Stimulated activated effector memory CD8-positive, alpha-beta T cell treated with anti-CD3 and anti-CD28 coated beads, Interleukin-12 subunit alpha, Interleukin-12 subunit beta, amount 100 ng/mL, for 72 hours (primary cell): Measurements from ENCODE around the gene HOMER3.
A peak's percentile ranks its signal among the peaks of the same experiment; 100 is the strongest.

Source experiments
- ATAC-seq: fragments of 150-1000 bp; cut with Tn5 transposase; 2 replicates; pipeline ENCODE4 v1.10.0; 2021
- DNase-seq, 2 donors: peaks; one replicate each; pipeline ENCODE4 v3.0.0; 2021 to 2022; ENCODE audit warnings: low spot score in 2 of 2
- H3K27ac Mint-ChIP-seq: one replicate; pipeline ENCODE4 v1.8.0; 2022; ENCODE audit warnings: mild to moderate bottlenecking, mixed read lengths
- H3K36me3 Mint-ChIP-seq: one replicate; pipeline ENCODE4 v1.8.0; 2022; ENCODE audit warnings: mild to moderate bottlenecking, mixed read lengths
- H3K4me1 Mint-ChIP-seq: one replicate; pipeline ENCODE4 v1.8.0; 2022; ENCODE audit warnings: mixed read lengths
- H3K4me3 Mint-ChIP-seq: one replicate; pipeline ENCODE4 v1.8.0; 2022; ENCODE audit warnings: mild to moderate bottlenecking, mixed read lengths
- H3K9me3 Mint-ChIP-seq: one replicate; pipeline ENCODE4 v1.8.0; 2022; ENCODE audit warnings: mixed read lengths

HOMER3 gene

DNA sequence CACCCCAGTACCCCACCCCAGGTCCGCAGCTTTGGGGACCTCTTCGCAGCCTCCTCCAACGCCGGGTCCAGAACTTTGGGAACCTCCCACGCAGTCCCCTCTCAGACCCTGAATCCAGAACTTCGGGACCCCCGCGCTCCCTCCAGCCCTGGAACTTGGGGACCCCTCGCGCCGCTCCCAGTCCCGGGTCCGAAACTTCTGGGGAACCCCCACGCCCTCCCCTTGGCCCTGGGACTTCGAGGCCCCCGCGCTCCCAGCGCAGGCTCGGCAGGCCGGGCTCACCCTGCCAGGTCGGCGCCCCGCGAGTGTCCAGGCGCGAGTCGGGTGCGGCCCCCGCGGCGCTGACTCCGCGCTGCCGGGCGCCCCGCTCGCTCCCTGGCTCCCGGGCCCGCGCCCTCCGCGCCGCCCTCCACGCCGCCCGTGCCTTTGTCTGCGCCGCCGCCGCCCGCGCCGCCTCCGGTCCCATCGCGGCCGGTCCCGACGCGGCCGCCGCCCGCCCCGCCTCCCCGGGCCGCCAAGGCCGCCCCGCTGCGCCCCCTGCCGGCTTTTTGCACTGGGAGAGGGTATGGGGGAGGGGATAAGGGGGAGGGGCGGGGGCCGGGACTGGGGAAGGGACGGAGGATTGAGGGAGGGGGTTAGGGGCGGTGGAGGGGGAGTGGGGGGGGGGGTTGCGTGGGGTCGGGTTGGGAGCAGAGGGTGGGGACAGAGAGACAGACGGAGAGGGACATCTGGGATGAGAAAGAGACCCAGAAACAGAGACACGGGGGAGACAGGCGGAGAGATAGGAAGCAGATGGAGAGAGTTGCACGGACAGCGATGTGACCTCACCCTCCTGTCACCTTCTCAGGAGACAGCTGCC lies at the start of gene HOMER3:
Gene HOMER3, minus strand, starts transcription at position 449 of the 859 bp plus-strand sequence. CDS start 2,235 bp downstream, outside the sequence.
- peaks cover 6% of the 10 kb centered on the region for H3K36me3 Mint-ChIP-seq
- H3K9me3 Mint-ChIP-seq: no peaks in the 10 kb centered on the region
- DNase-seq (peak; percentile 80 to 81), ATAC-seq (peak; percentile 81)
- peak within 1 kb of the TSS; percentile 65 for H3K4me3 Mint-ChIP-seq
- peaks cover 19% of the 10 kb centered on the region for H3K4me1 Mint-ChIP-seq
- H3K27ac Mint-ChIP-seq: no peak within 1 kb of the TSS

- H3K36me3 Mint-ChIP-seq: peaks cover 47% of the 10 kb centered on the region
- peak overlapping the region; percentile 5 for H3K27ac Mint-ChIP-seq
- no peak for ATAC-seq
- H3K4me3 Mint-ChIP-seq: no peak overlapping the region
- no peaks in the 10 kb centered on the region for H3K9me3 Mint-ChIP-seq
- DNase-seq: no peak
- no peaks in the 10 kb centered on the region for H3K4me1 Mint-ChIP-seq
These were observed 49.2 kb upstream of the HOMER3 start for GRCh38 chr19:18990128-18990708.

DNA sequence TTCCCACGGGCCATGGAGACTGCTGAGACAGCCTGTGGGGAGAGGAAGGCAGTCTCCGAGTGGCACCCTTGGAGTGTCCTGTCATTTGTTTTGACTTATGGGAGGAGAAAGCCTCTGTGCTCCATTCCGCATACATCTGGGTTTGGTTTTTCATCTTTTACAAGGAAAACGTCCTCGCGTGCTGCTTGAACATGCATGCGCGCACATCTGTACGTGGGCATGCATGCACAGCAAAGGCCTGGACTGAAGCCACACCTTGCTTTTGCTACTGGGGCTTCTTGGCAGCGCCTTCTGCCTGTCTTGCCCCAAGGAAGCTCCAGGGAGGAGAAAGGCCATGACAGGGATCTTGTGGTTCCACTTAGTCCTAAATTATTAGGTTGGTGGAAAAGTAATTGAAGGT lies 48.3 kb upstream of the HOMER3 start:
- Mint-ChIP-seq H3K27ac (no peak overlapping the region), H3K4me1 (no peaks in the 10 kb centered on the region), H3K36me3 (peaks cover 43% of the 10 kb centered on the region), H3K9me3 (no peaks in the 10 kb centered on the region), H3K4me3 (no peak overlapping the region)
- ATAC-seq (no peak), DNase-seq (no peak)

GRCh38 chr19:18987456-18987855 lies 46.4 kb upstream of the HOMER3 start:
- ATAC-seq (no peak), DNase-seq (no peak)
- no peaks in the 10 kb centered on the region for H3K4me1 Mint-ChIP-seq
- no peak overlapping the region for H3K27ac Mint-ChIP-seq
- no peaks in the 10 kb centered on the region for H3K9me3 Mint-ChIP-seq
- no peak overlapping the region for H3K4me3 Mint-ChIP-seq
- H3K36me3 Mint-ChIP-seq: peaks cover 24% of the 10 kb centered on the region

DNA sequence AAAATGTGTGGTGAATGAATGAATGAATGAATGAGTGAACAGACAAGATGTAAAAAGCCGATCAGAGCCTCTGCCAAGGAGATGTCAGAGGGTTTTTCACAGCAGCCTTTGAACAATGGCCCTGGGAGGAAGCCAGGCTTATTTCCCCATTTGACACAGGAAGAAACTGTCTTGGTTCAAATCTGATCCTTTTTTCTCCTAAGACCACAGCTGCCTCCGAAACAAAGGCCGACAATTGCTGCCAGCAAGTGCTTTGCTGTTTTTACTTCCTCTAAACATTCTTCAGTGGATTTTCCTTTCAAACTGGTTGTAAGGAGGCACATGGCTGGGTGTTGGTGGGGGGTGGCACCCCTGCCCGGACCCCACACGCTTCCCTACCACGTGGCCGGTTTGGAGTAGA lies 44.2 kb upstream of the HOMER3 start:
- H3K4me1 Mint-ChIP-seq: no peaks in the 10 kb centered on the region
- peak overlapping the region; percentile 45 for H3K27ac Mint-ChIP-seq
- H3K9me3 Mint-ChIP-seq: no peaks in the 10 kb centered on the region
- peaks cover 6% of the 10 kb centered on the region for H3K36me3 Mint-ChIP-seq
- no peak for DNase-seq
- ATAC-seq: no peak
- H3K4me3 Mint-ChIP-seq: no peak overlapping the region

GRCh38 chr19:18984251-18984650 lies 43.2 kb upstream of the HOMER3 start:
- Mint-ChIP-seq H3K27ac (no peak overlapping the region), H3K9me3 (no peaks in the 10 kb centered on the region), H3K4me3 (no peak overlapping the region), H3K36me3 (peaks cover 6% of the 10 kb centered on the region), H3K4me1 (no peaks in the 10 kb centered on the region)
- ATAC-seq: no peak
- no peak for DNase-seq

- Mint-ChIP-seq H3K4me1 (no peaks in the 10 kb centered on the region), H3K27ac (no peak overlapping the region), H3K36me3 (no peaks in the 10 kb centered on the region), H3K9me3 (no peaks in the 10 kb centered on the region), H3K4me3 (no peak overlapping the region)
- ATAC-seq (no peak), DNase-seq (no peak)
These were observed 41.7 kb upstream of the HOMER3 start for GRCh38 chr19:18982669-18983068.

DNA sequence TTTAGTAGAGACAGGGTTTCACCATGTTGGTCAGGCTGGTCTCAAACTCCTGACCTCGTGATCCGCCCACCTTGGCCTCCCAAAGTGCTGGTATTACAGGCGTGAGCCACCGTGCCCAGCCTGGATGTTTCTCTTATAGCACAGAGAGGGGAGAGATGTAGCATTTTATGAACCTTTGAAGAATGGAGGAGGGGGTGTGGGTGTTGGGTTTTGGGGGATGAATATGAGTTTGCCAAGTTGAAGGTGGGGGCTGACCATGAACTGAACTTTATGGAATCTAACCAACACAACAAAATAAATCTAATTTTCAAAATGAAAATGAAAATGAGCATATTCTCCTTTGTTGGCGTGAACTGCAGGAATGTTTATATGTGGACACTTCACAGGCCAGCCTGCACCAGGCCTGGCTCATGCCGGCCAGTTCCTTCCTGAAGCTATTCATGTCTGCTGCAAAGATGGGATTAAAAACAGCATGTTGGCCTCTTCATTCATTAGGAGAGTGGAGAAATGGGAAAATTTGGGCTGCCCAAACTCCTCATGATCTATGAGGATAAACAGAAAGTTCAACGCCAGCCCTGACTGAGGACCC lies 39.5 kb upstream of the HOMER3 start:
- no peaks in the 10 kb centered on the region for H3K4me1 Mint-ChIP-seq
- DNase-seq: no peak
- no peaks in the 10 kb centered on the region for H3K9me3 Mint-ChIP-seq
- no peak overlapping the region for H3K4me3 Mint-ChIP-seq
- no peak for ATAC-seq
- H3K36me3 Mint-ChIP-seq: no peaks in the 10 kb centered on the region
- H3K27ac Mint-ChIP-seq: no peak overlapping the region

DNA sequence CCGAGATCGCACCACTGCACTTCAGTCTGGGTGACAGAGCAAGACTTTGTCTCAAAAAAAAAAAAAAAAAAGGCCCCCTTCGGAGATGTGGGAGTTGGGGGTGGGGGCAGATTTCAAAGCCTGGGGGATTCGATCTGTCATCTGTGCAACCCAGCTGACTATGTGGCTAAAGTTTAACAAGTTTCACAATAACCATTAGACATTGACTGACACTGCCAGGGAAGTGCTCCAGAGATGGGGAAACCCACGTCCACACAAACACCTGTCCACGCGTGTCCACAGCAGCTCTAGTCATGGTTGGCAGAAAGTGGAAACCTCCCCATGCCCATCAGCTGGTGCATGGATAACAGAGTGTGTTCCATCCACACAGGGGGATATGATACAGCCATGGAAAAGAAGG lies 37.6 kb upstream of the HOMER3 start:
- ATAC-seq (no peak), DNase-seq (no peak)
- Mint-ChIP-seq H3K4me1 (no peaks in the 10 kb centered on the region), H3K9me3 (no peaks in the 10 kb centered on the region), H3K4me3 (no peak overlapping the region), H3K36me3 (no peaks in the 10 kb centered on the region), H3K27ac (no peak overlapping the region)

GRCh38 chr19:18975869-18976268 lies 34.9 kb upstream of the HOMER3 start:
- ATAC-seq: no peak
- H3K27ac Mint-ChIP-seq: no peak overlapping the region
- H3K4me3 Mint-ChIP-seq: no peak overlapping the region
- no peak for DNase-seq
- H3K9me3 Mint-ChIP-seq: no peaks in the 10 kb centered on the region
- no peaks in the 10 kb centered on the region for H3K4me1 Mint-ChIP-seq
- H3K36me3 Mint-ChIP-seq: no peaks in the 10 kb centered on the region

DNA sequence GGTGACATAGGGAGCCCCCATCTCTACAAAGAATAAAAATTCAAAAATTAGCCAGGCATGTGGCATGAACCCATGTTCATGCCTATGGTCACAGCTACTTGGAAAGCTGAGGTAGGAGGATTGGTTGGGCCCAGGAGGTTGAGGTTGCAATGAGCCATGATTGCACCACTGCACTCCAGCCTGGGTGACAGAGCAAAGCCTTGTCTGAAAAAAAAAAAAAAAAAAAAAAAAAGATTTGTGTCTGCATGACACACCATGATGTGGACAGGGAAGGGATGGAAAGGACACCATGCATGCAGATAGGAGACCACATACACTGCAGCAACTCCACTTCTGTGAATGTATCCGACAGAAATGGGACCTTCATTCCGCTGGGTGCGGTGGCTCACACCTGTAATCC lies 34.0 kb upstream of the HOMER3 start:
- no peaks in the 10 kb centered on the region for H3K9me3 Mint-ChIP-seq
- no peak for ATAC-seq

GRCh38 chr19:18972851-18973250 lies 31.8 kb upstream of the HOMER3 start:
- Mint-ChIP-seq H3K27ac (no peak overlapping the region), H3K36me3 (no peaks in the 10 kb centered on the region), H3K9me3 (no peaks in the 10 kb centered on the region), H3K4me1 (peaks cover 7% of the 10 kb centered on the region), H3K4me3 (no peak overlapping the region)
- ATAC-seq (no peak), DNase-seq (no peak)

More for the DNA sequence above, 34.0 kb upstream of the HOMER3 start:
- Mint-ChIP-seq H3K4me1 (no peaks in the 10 kb centered on the region), H3K36me3 (no peaks in the 10 kb centered on the region), H3K27ac (no peak overlapping the region), H3K4me3 (no peak overlapping the region)
- DNase-seq: no peak

DNA sequence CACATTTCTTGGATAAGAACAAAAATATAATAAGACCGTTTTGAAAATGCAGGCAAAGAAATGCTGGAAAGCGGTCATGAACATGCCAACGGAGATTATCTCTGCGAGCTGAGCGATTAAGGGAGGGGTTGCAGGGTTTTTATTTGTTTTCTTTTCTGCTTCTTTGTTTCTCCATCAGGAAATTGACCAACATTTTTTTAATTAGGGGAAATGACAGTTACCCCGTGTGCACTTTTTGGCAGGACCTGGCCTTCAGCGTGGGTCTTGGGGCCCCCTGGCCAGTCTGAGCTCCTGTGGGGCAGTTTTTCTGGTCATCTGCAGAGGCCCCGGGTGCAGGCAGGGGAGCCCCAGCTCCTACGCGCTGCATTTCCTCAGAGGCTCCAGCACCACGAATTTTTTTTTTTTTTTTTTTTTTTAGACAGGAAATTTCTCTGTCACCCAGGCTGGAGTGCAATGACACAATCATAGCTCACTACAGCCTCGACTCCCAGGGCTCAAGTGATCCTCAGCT lies 31.3 kb upstream of the HOMER3 start:
- Mint-ChIP-seq H3K36me3 (no peaks in the 10 kb centered on the region), H3K9me3 (no peaks in the 10 kb centered on the region), H3K27ac (no peak overlapping the region), H3K4me1 (peaks cover 7% of the 10 kb centered on the region), H3K4me3 (no peak overlapping the region)
- DNase-seq (no peak), ATAC-seq (peak; percentile 43)

DNA sequence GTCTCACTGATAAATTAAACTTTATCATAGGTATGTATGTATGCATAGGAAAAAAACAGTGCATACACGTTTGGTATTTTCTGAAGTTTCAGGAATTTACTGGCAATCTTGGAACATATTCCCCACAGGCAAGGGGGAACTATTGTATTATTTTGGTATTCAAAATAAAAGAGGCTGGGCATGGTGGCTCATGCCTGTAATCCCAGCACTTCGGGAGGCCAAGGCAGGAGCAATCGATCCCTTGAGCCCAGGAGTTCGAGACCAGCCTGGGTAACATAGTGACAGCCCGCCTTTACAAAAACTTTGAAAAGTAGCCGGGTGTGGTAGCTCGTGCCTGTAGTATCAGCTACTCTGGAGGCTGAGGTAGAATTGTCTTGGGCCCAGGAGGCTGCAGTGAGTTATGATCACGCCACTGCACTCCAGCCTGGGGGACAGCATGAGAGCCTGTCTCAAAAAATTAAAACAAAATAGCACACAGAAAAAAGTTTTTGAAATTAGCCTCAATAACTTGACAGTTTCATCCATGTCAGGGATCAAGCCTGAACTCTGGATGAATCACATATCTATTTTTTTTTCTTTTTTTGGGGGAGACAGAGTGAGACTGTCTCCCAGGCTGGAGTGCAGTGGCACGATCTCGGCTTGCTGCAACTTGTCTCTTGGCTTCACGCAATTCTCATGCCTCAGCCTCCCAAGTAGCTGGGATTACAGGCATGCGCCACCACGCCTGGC lies 29.1 kb upstream of the HOMER3 start:
- Mint-ChIP-seq H3K9me3 (no peaks in the 10 kb centered on the region), H3K27ac (no peak overlapping the region)
- no peak for ATAC-seq

More for the DNA sequence above, 29.1 kb upstream of the HOMER3 start:
- H3K4me3 Mint-ChIP-seq: no peak overlapping the region
- no peaks in the 10 kb centered on the region for H3K36me3 Mint-ChIP-seq
- no peak for DNase-seq
- H3K4me1 Mint-ChIP-seq: peaks cover 7% of the 10 kb centered on the region
